ENCODE results near the gene IGFBP7. TPM values are rescaled to one million over a fixed set of nuclear protein-coding genes. Genes with fewer than 3 reads are reported as not detected.

The IGFBP7 gene
- total and polyA plus RNA-seq, 4 experiments from 2014 or later: not detected

DNA sequence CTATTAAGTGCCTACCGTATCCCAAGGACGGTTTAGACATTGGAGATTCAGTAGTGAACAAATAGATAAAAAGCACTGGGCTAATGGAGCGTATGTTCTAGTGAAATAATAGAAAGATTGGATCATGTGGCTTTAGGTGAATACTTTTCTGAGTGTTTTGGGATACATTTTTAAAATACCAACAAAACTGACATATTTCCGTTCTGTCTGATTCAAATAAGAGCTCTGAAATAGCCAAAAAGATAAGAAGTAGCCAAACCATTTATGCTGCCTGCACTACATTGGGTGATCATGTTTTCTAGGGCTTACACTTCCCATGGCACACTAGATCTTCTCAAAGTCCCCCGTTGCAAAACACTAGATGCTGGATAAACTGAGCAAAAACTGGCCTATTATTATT is 14.2 kb downstream of the IGFBP7 start:
- CTCF ChIA-PET (ENCODE audit: partially characterized antibody): no interaction called here
- no peak overlapping the region for H3K4me3 Mint-ChIP-seq
- POLR2A ChIA-PET (ENCODE audit: partially characterized antibody): no interaction called here

GRCh38 chr4:57095245-57095644 is 14.9 kb downstream of the IGFBP7 start:
- Mint-ChIP-seq H3K4me3 (no peak overlapping the region), H3K36me3 (no peaks in the 10 kb centered on the region), H3K9me3 (no peaks in the 10 kb centered on the region), H3K4me1 (no peaks in the 10 kb centered on the region), H3K27me3 (peaks cover 5 to 8% of the 10 kb centered on the region in 2 donors), H3K27ac (no peak overlapping the region)
- Histone ChIP-seq H3K4me1 (ENCODE audit: insufficient read depth, low read length) (no peaks in the 10 kb centered on the region), H3K4me3 (ENCODE audit: low read length in 2 of 2) (no peak overlapping the region), H3K36me3 (ENCODE audit: insufficient read depth, low read length) (no peaks in the 10 kb centered on the region), H3K9me3 (ENCODE audit: control insufficient read depth in 1 of 2, low read length in 2 of 2) (no peaks in the 10 kb centered on the region), H3K27me3 (ENCODE audit: insufficient read depth, low read length) (no peaks in the 10 kb centered on the region), H3K27ac (ENCODE audit: low read depth, low read length) (no peak overlapping the region)
- POLR2A ChIA-PET (ENCODE audit: partially characterized antibody): no interaction called here
- DNase-seq: no peak
- intact Hi-C loops (cut with micrococcal nuclease): no loop called here
- CTCF ChIA-PET (ENCODE audit: partially characterized antibody): no interaction called here

More for the DNA sequence above, 14.2 kb downstream of the IGFBP7 start:
- no peak for DNase-seq
- intact Hi-C loops (cut with micrococcal nuclease): no loop called here
- no peak overlapping the region for H3K27ac Mint-ChIP-seq
- H3K27me3 Mint-ChIP-seq: peaks cover 5 to 8% of the 10 kb centered on the region in 2 donors
- H3K9me3 ChIP-seq (ENCODE audit: control insufficient read depth in 1 of 2, low read length in 2 of 2): no peaks in the 10 kb centered on the region
- no peak overlapping the region for H3K4me3 ChIP-seq (ENCODE audit: low read length in 2 of 2)
- H3K4me1 ChIP-seq (ENCODE audit: insufficient read depth, low read length): no peaks in the 10 kb centered on the region
- no peaks in the 10 kb centered on the region for H3K36me3 ChIP-seq (ENCODE audit: insufficient read depth, low read length)
- H3K27me3 ChIP-seq (ENCODE audit: insufficient read depth, low read length): no peaks in the 10 kb centered on the region
- H3K4me1 Mint-ChIP-seq: no peaks in the 10 kb centered on the region
- H3K9me3 Mint-ChIP-seq: no peaks in the 10 kb centered on the region
- no peaks in the 10 kb centered on the region for H3K36me3 Mint-ChIP-seq
- no peak overlapping the region for H3K27ac ChIP-seq (ENCODE audit: low read depth, low read length)

DNA sequence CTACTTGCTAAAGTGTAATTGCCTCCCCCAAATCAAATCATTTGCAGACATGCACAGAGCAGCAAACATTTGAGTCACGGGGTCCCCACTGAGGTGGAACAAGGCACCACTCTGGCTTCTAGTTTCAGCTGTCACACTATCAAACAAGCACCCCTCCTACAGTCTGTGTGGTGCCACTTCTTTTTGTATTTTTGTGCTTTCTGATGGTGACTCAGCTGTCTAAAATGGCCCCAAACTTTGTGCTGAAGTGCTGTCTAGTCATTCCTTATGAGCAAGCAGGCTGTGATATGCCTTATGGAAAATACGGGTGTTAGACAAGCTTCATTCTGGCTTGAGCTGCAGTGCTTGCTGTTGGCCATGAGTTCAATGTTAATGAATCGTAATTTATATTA is 15.4 kb downstream of the IGFBP7 start:
- Histone ChIP-seq H3K27ac (ENCODE audit: low read depth, low read length) (no peak overlapping the region), H3K9me3 (ENCODE audit: control insufficient read depth in 1 of 2, low read length in 2 of 2) (no peaks in the 10 kb centered on the region), H3K36me3 (ENCODE audit: insufficient read depth, low read length) (no peaks in the 10 kb centered on the region), H3K4me3 (ENCODE audit: low read length in 2 of 2) (no peak overlapping the region), H3K27me3 (ENCODE audit: insufficient read depth, low read length) (no peaks in the 10 kb centered on the region), H3K4me1 (ENCODE audit: insufficient read depth, low read length) (no peaks in the 10 kb centered on the region)
- no peaks in the 10 kb centered on the region for H3K4me1 Mint-ChIP-seq
- H3K27me3 Mint-ChIP-seq: peaks cover 8 to 12% of the 10 kb centered on the region in 2 donors
- H3K4me3 Mint-ChIP-seq: no peak overlapping the region
- intact Hi-C loops (cut with micrococcal nuclease): no loop called here
- no peaks in the 10 kb centered on the region for H3K36me3 Mint-ChIP-seq
- no peak overlapping the region for H3K27ac Mint-ChIP-seq
- no peak for DNase-seq
- ChIA-PET POLR2A (ENCODE audit: partially characterized antibody) (no interaction called here), CTCF (ENCODE audit: partially characterized antibody) (no interaction called here)
- H3K9me3 Mint-ChIP-seq: no peaks in the 10 kb centered on the region

DNA sequence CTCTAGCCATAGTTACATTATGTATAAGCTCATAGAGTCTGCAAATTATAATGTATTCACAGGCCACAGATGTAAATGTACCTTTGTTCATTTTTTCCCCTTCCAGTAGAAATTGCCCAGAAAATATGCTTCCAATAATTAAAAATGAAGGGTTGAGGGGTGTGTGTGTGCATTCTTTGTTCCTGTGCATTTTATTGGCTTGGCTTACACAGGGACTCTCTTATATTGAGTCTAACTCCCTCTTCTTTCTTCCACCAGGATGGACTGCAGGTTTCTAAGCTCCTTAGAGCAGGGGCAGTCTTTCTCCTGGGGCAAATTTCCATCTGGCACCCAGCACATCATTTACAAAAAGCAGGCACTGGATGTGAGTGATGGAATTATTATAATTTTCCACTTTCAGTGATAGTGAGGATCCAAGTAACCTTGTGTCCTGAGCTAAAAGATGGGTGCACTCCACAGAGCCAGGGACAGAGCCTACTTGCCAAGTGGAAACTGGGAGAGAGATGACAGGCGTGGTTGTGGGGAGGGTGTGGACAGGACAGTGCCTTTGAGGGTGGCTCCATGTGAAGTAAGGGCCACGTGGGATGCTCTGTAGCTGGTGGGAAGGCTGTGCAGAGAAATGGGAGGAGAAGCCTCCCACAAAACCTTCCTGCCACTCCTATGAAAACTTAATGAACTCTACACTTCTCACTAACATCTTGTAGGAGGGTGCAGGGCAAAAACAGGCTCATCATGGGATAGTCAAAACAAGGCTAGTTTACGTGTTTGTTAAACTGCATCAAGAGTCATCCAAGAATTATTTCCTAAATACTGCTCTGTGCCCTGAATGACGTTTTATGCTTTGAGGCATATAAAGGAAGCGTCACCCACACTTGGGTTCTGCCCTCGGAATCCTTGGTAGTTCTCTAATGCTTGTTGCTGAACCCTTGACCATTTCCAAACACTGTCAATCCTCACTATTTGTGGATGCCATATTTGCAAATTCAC is 16.0 kb downstream of the IGFBP7 start:
- POLR2A ChIA-PET (ENCODE audit: partially characterized antibody): no interaction called here
- CTCF ChIA-PET (ENCODE audit: partially characterized antibody): interaction anchor here (0.8 kb wide), 1 partner anchor 31 kb away, joined by 3 read pairs; no protein-coding TSS in a partner anchor
- no peak for DNase-seq
- Mint-ChIP-seq H3K4me1 (no peaks in the 10 kb centered on the region), H3K36me3 (no peaks in the 10 kb centered on the region), H3K27ac (no peak overlapping the region), H3K27me3 (peaks cover 8 to 12% of the 10 kb centered on the region in 2 donors), H3K4me3 (no peak overlapping the region), H3K9me3 (no peaks in the 10 kb centered on the region)
- Histone ChIP-seq H3K27me3 (ENCODE audit: insufficient read depth, low read length) (no peaks in the 10 kb centered on the region), H3K27ac (ENCODE audit: low read depth, low read length) (no peak overlapping the region), H3K4me1 (ENCODE audit: insufficient read depth, low read length) (no peaks in the 10 kb centered on the region), H3K36me3 (ENCODE audit: insufficient read depth, low read length) (no peaks in the 10 kb centered on the region), H3K9me3 (ENCODE audit: control insufficient read depth in 1 of 2, low read length in 2 of 2) (no peaks in the 10 kb centered on the region), H3K4me3 (ENCODE audit: low read length in 2 of 2) (no peak overlapping the region)
- intact Hi-C loops (cut with micrococcal nuclease): no loop called here

GRCh38 chr4:57091657-57092162 is 18.5 kb downstream of the IGFBP7 start:
- no peak overlapping the region for H3K27ac ChIP-seq (ENCODE audit: low read depth, low read length)
- H3K4me3 ChIP-seq (ENCODE audit: low read length in 2 of 2): no peak overlapping the region
- POLR2A ChIA-PET (ENCODE audit: partially characterized antibody): no interaction called here
- CTCF ChIA-PET (ENCODE audit: partially characterized antibody): no interaction called here
- no peaks in the 10 kb centered on the region for H3K9me3 ChIP-seq (ENCODE audit: control insufficient read depth in 1 of 2, low read length in 2 of 2)
- H3K4me1 Mint-ChIP-seq: no peaks in the 10 kb centered on the region
- no peaks in the 10 kb centered on the region for H3K9me3 Mint-ChIP-seq
- H3K4me1 ChIP-seq (ENCODE audit: insufficient read depth, low read length): no peaks in the 10 kb centered on the region
- H3K36me3 Mint-ChIP-seq: no peaks in the 10 kb centered on the region
- intact Hi-C loops (cut with micrococcal nuclease): no loop called here
- DNase-seq: no peak
- H3K27ac Mint-ChIP-seq: no peak overlapping the region
- no peak overlapping the region for H3K4me3 Mint-ChIP-seq
- peaks cover 15 to 19% of the 10 kb centered on the region in 2 donors for H3K27me3 Mint-ChIP-seq
- no peaks in the 10 kb centered on the region for H3K27me3 ChIP-seq (ENCODE audit: insufficient read depth, low read length)
- H3K36me3 ChIP-seq (ENCODE audit: insufficient read depth, low read length): no peaks in the 10 kb centered on the region

- Histone ChIP-seq H3K4me1 (ENCODE audit: insufficient read depth, low read length) (no peaks in the 10 kb centered on the region), H3K36me3 (ENCODE audit: insufficient read depth, low read length) (no peaks in the 10 kb centered on the region), H3K27ac (ENCODE audit: low read depth, low read length) (no peak overlapping the region), H3K4me3 (ENCODE audit: low read length in 2 of 2) (no peak overlapping the region), H3K27me3 (ENCODE audit: insufficient read depth, low read length) (no peaks in the 10 kb centered on the region), H3K9me3 (ENCODE audit: control insufficient read depth in 1 of 2, low read length in 2 of 2) (no peaks in the 10 kb centered on the region)
- peaks cover 18 to 23% of the 10 kb centered on the region in 2 donors for H3K27me3 Mint-ChIP-seq
- ChIA-PET POLR2A (ENCODE audit: partially characterized antibody) (no interaction called here), CTCF (ENCODE audit: partially characterized antibody) (no interaction called here)
- no peak overlapping the region for H3K27ac Mint-ChIP-seq
- intact Hi-C loops (cut with micrococcal nuclease): no loop called here
- no peak for DNase-seq
- H3K9me3 Mint-ChIP-seq: peaks cover 0 to 2% (median 0%) of the 10 kb centered on the region in 8 donors
- H3K36me3 Mint-ChIP-seq: no peaks in the 10 kb centered on the region
- no peak overlapping the region for H3K4me3 Mint-ChIP-seq
- H3K4me1 Mint-ChIP-seq: no peaks in the 10 kb centered on the region
Observed at GRCh38 chr4:57090079-57090478, 20.1 kb downstream of the IGFBP7 start.

DNA sequence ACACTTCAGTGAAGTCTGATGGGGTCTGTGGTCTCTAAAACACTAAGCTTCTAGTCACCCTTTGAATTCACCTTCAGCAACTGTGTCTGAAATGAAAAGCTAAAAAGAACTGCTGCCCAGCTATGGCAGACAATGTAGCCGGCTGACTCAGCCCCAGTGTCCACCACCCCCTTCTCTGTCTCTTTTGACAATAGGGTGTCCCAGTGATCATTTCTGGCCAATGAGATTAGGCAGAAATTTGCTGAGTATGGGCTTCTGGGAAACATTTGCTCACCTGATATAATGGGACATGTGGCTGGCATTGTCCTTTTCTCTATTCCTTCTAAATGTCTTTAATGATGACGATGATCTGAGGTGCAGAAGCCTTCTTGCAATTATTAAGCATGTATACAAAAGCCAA is 20.6 kb downstream of the IGFBP7 start:
- H3K4me3 ChIP-seq (ENCODE audit: low read length in 2 of 2): no peak overlapping the region
- POLR2A ChIA-PET (ENCODE audit: partially characterized antibody): no interaction called here
- H3K27me3 ChIP-seq (ENCODE audit: insufficient read depth, low read length): no peaks in the 10 kb centered on the region
- Mint-ChIP-seq H3K9me3 (peaks cover 0 to 2% (median 0%) of the 10 kb centered on the region in 8 donors), H3K27ac (no peak overlapping the region), H3K36me3 (no peaks in the 10 kb centered on the region), H3K4me1 (no peaks in the 10 kb centered on the region), H3K27me3 (peaks cover 20 to 23% of the 10 kb centered on the region in 2 donors), H3K4me3 (no peak overlapping the region)
- no peaks in the 10 kb centered on the region for H3K9me3 ChIP-seq (ENCODE audit: control insufficient read depth in 1 of 2, low read length in 2 of 2)
- H3K4me1 ChIP-seq (ENCODE audit: insufficient read depth, low read length): no peaks in the 10 kb centered on the region
- DNase-seq: no peak
- intact Hi-C loops (cut with micrococcal nuclease): no loop called here
- CTCF ChIA-PET (ENCODE audit: partially characterized antibody): no interaction called here
- H3K36me3 ChIP-seq (ENCODE audit: insufficient read depth, low read length): no peaks in the 10 kb centered on the region
- no peak overlapping the region for H3K27ac ChIP-seq (ENCODE audit: low read depth, low read length)

Data from CD4-positive, alpha-beta memory T cell (primary cell).